ENCODE data around the gene FRG2.
"Not testable (repeated sequence)": the region's sequence is repeated elsewhere in the genome, so short reads cannot be mapped to it uniquely, and the experiment has no call there.

Gene FRG2

DNA sequence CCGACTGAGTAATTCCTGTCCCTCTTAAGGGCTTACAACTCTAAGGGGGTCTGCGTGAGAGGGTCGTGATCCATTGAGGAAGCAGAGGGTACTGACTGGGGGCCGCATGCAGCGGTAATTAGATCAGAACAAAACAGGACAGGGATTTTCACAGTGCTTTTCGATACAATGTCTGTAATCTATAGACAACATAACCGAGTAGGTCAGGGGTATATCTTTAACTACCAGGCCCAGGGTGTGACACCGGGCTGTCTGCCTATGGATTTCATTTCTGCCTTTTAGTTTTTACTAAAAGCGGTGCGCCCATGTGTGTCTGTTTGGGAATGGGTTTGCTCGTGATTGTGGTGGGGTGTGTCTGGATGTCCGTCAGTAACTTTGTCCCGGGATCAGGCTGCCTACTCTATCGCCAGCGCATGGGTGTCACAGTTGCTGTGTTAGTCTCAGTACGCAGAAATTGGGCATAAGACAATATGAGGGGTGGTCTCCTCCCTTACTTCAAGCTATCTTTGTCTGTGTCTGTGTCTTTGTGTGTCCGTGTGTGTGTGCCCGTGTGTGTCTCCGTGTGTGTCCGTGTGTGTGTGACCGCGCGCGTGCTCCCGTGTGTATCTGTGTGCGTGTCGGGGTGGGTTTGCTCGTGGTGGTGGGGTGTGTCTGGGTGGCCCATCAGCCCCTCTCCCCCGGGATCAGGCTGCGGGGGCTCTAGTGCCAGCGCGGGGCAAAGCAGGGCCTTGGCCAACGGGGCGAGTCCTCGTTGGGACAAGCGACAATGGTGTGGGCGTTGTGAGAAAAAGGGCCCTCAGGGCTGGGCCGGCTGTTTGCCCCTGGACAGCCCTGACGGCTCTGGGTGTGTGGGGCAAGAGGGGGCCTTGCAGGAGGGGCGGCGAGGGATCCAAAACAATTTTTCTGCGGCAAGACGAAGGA, 10.4 kb downstream of the FRG2 start:
- in situ Hi-C loops (cut with MboI; ENCODE audit: low sequenced_read_pairs) = no loop called here

DNA sequence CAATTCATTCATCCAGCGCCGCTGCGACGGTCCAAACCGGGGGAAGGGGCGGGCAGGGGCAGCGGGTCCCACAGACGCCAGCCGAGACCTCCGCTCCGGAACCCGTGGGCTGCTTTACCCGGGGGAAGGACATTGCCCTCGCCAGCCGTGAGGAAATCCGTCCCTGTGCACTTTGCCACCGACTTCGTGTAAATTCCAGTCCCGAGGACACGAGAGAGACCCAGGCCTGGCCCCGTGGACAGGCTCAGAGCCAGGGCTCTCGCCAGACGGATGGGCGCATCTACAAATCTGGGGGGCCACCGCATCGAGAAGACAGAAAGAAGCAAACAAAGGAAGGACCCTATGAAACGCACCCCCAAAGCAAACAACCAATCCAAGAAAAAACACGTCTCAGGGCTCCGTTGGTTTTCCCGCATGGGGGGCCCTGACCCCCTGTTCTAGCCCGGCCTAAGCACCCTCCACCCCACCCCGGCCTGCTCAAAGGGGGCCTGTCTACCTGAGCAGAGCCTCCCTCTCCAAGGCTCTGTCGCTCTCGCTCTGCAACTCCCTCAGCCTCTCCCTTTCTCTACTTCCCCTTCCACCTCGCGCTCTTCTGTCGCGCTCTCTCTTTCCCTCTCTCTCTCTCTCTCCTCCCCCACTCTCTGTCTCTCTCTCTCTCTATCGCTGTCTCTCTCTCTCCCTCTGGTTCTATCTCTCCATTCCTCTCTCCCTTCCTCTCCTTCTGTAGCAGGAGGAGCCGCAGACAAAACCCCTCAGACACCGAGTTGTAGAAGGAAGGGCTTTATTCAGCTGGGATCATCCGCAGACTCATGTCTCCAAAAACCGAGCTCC, 11.3 kb downstream of the FRG2 start:
- in situ Hi-C loops (cut with MboI; ENCODE audit: low sequenced_read_pairs) = no loop called here

DNA sequence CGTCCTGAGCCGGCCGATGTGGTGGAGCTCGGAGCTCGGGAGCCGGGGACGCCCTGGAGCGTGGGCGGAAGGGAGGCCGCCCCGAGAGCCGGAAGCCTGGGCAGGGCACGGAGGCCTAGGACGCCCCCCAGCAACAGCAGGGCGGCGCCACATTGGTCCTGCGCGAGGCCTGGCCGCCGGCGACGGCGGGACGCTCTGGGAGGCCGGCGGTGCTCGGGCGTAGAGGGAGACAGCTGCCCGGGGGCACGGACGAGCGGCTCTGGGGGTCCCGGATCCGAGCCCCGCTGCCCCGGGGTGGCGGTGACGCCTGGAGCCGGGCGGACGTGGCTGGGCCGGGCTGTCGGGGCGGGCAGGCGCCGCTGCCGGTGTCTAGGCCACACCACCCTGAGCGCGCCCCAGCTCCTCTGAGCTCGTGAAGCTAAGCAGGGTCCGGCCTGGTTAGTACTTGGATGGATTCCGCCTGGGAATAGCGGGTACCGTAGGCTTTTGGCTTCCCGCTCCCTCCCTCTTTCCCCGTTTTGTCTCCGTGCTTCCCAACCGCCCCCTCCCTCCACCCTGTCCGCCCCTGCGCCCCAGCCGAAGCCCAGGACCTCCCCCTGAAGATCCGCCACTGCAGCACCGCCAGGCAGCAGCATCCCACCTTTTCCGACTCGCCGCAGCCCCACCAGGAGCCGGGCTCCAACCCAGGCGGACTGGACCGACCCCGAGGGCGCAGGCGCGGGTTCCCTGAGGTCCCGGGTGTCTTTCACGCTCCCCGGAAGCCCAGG, 12.1 kb downstream of the FRG2 start:
- in situ Hi-C loops (cut with MboI; ENCODE audit: low sequenced_read_pairs) = no loop called here

DNA sequence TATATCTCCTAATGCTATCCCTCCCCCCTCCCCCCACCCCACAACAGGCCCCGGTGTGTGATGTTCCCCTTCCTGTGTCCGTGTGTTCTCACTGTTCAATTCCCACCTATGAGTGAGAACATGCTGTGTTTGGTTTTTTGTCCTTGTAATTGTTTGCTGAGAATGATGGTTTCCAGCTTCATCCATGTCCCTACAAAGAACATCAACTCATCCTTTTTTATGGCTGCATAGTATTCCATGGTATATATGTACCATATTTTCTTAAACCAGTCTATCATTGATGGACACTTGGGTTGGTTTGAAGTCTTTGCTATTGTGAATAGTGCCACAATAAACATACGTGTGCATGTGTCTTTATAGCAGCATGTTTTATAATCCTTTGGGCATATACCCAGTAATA, 37.1 kb downstream of the FRG2 start:
- in situ Hi-C loops (cut with MboI; ENCODE audit: low sequenced_read_pairs) = not testable (repeated sequence)

DNA sequence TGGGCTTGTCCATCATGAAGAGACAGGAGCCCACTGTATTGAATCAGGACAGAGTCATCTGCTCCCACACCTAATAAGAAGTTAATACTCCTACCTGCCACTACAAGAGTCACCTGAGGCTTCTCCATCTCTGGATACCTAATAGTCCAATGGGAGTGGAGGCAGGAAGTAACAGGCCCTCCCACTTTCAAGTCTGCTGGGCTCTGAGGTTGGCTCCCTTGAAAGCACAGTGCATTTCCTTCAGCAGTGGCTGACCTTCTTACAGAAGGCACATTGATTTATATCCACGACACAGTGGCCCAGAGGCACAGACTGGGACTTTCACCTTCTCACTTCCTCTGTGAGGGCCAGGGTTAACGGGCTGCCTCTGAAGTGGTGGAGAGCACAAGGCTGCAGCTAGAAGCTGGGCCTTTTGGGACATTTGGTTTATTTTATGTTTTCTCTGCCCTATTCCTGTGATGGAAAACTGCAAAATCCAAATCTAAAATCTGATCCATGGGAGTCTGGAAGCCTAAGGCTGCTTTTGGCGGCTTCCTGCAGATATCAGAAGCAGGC, 38.1 kb downstream of the FRG2 start:
- in situ Hi-C loops (cut with MboI; ENCODE audit: low sequenced_read_pairs) = no loop called here

DNA sequence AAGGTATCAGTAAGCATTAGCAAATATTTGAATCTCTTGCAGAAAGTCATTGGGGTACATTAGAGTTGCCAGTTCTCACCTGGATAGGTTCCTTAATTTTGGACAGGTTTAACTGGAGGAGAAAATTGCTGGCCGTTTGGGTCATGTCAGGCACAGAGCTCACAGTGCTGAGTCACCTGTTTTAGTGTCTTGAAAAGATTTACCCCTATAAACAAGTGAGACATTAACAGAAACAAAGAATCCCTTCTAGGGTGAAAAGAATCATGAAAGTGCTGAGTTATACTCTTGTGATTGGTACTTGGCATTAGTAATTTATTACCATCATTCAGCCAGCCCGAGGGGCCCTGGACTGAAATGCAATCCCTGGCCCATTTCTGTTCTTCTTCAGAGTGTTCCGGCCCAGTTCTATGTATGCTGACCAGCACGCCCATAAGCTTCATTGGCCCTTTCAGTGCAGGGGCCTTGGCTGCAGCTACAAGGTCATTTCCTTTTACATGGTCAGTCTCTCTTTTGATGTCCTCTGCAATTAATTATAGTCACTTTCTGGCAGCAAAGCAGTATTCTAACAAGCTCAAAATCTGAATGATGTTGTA, 41.3 kb downstream of the FRG2 start:
- in situ Hi-C loops (cut with MboI; ENCODE audit: low sequenced_read_pairs) = not testable (repeated sequence)

DNA sequence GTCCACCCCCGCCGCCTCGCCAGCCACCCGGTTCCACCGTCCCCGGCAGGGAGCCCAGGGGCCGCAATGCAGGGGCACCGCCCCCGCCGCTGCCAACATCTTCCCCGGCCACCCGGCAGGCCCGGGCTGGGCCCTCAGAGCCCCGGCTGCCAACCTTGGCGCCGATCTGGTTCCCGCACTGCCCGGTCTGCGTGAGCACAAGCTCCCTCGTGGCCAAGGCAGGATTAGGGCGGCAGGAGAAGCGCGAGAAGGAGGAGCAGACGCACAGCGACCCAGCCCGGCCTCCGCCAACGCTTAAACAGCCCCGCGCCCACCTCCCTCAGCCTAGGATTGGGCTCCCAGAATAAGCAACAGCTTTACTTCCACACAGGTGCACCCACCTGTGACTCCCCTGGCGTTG, 42.4 kb downstream of the FRG2 start:
- in situ Hi-C loops (cut with MboI; ENCODE audit: low sequenced_read_pairs) = not testable (repeated sequence)

DNA sequence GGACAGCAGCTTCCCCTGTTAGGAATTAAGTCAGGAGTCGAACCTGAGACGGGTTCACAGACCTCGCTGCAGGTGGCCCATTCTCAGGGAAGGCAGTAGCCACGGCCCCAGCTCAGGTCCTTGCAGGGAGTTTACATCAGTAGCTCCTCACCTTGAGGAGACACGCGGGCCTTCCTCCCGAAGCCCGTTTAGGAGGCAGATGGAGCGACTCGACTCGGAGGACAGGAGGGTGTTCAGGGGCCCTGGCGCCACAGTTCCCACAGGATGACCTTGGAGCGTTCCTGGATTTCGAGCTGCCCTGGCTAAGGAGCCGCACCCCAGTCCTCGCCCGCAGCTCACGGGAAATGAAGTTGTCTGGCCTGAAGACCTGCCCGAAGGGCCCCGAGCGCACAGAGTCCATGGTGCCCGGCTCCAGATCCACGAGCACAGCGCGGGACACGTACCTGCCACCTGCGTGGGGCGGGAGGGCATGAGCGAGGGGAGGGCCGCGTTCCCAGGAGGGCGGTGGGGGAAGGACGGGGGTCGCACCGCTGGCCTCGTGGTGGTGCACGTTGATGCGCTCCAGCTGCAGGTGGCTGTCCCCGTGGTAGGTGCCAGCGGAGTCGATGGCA, 43.0 kb downstream of the FRG2 start:
- in situ Hi-C loops (cut with MboI; ENCODE audit: low sequenced_read_pairs) = not testable (repeated sequence)

DNA sequence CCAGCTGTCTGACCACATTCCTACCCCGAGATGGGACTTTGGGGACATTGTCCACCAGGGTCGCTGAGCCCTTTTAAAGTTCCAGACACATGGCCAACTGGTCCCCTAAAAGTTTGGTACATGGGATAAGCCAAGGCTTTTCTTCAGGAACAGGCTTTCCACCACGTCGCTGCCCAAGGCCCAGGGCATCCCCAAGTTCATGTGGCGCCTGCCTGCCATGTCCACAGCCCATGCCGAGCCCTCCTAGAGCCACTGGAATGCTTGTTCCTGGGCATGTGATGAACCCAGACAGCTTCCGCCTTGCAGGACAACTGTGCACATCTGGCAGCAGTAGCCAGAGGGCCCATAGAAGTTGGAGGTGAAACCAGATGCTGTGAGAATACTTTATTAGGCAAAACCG, 45.1 kb downstream of the FRG2 start:
- in situ Hi-C loops (cut with MboI; ENCODE audit: low sequenced_read_pairs) = no loop called here

DNA sequence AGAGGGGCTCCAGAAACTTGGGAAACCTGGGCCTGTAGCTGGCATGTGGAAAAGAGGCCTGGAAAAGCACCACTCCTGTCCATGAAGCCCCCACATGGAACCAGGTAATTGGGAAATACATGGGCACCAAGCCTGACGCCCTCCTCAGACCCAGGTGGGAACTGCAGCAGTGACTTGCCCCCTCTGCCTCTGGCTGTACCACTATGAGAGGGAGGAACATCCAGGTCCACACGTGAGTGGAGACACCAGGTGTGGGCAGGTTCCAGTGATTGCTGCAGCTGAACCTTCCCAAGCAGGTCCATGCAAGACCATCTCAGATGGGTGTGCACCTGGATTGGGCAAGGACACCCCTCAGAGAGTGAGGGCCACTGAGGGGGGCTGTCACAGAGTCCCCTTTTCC, 46.8 kb downstream of the FRG2 start:
- in situ Hi-C loops (cut with MboI; ENCODE audit: low sequenced_read_pairs) = not testable (repeated sequence)

DNA sequence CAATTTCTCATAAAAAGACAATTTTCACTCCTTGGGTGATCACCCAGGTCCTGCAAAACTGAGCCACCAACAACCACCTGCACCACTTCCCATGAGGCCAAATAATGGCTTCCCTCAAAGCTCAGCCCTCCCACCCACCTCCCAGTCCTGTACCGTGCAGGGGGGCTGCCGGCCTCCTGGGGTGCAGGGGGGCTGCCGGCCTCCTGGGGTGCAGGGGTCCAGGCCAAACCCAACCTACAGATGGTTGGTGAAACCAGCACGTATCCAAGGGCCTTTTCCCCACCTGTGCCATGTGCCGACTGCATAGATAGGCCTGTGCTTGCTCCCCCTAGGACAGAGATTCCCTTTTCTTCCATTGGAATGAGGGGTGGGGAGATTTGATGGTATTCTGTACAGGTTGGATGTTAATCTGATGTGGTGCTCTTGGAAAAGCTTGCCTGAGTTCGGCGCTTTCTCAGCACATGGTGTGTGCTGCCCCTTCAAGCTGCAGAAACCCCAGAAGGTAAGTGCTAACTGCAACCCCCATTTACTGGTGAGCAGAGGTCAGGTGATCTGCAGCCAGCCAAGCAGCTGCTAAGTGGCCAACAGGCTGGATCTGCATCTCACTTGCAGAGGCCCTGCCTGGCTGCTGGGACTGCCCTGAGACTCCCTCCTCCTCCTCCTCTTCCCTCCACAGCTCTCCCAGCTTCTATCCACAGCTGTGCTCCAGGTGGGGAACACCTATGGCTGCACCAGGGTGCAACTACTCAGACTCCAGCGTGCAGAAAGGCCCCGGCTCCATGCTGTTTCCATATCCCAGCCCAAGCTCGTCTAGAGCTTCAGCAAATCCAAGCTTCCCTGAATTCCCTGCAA, 47.6 kb downstream of the FRG2 start:
- in situ Hi-C loops (cut with MboI; ENCODE audit: low sequenced_read_pairs) = no loop called here

Measured in hTERT RPE-1 (cell line).